Measurements from ENCODE around the gene UQCRH.

The UQCRH gene

GRCh38 chr1:46300673-46301405, 2.7 kb upstream of the UQCRH start:
- H3K36me3 ChIP-seq (ENCODE audit: control insufficient read depth in 1 of 2, insufficient read depth in 2 of 2, low read length in 2 of 2): peaks cover 13 to 21% of the 10 kb centered on the region in 2 donors
- peak overlapping the region; percentile 94 to 95 for H3K9ac ChIP-seq (ENCODE audit: low read depth in 1 of 2, low read length in 2 of 2)
- no peaks in the 10 kb centered on the region for H3K9me3 ChIP-seq (ENCODE audit: control insufficient read depth in 1 of 2, low read length in 2 of 2)
- peaks cover 18% of the 10 kb centered on the region in 2 donors for H3K4me1 ChIP-seq (ENCODE audit: control insufficient read depth in 1 of 2, insufficient read depth in 2 of 2, low read length in 2 of 2)
- peak overlapping the region; percentile 93 for H3K4me3 ChIP-seq (ENCODE audit: low read depth in 1 of 2, low read length in 2 of 2)
- peak overlapping the region; percentile 94 for H3K27ac ChIP-seq (ENCODE audit: low read depth, low read length)
- no peaks in the 10 kb centered on the region for H3K27me3 ChIP-seq (ENCODE audit: control insufficient read depth in 1 of 2, insufficient read depth in 2 of 2, low read length in 2 of 2)

GRCh38 chr1:46301406-46301807, 2.1 kb upstream of the UQCRH start:
- Histone ChIP-seq H3K4me3 (ENCODE audit: low read depth in 1 of 2, low read length in 2 of 2) (peak overlapping the region; percentile 93), H3K9me3 (ENCODE audit: control insufficient read depth in 1 of 2, low read length in 2 of 2) (no peaks in the 10 kb centered on the region), H3K36me3 (ENCODE audit: control insufficient read depth in 1 of 2, insufficient read depth in 2 of 2, low read length in 2 of 2) (peaks cover 11 to 15% of the 10 kb centered on the region in 2 donors), H3K9ac (ENCODE audit: low read depth in 1 of 2, low read length in 2 of 2) (peak overlapping the region; percentile 94 to 95), H3K4me1 (ENCODE audit: control insufficient read depth in 1 of 2, insufficient read depth in 2 of 2, low read length in 2 of 2) (peaks cover 18 to 20% of the 10 kb centered on the region in 2 donors), H3K27me3 (ENCODE audit: control insufficient read depth in 1 of 2, insufficient read depth in 2 of 2, low read length in 2 of 2) (no peaks in the 10 kb centered on the region), H3K27ac (ENCODE audit: low read depth, low read length) (peak overlapping the region; percentile 94)

- H3K27ac ChIP-seq (ENCODE audit: low read depth, low read length): peak overlapping the region; percentile 94
- H3K4me1 ChIP-seq (ENCODE audit: control insufficient read depth in 1 of 2, insufficient read depth in 2 of 2, low read length in 2 of 2): peaks cover 18 to 25% of the 10 kb centered on the region in 2 donors
- no peaks in the 10 kb centered on the region for H3K27me3 ChIP-seq (ENCODE audit: control insufficient read depth in 1 of 2, insufficient read depth in 2 of 2, low read length in 2 of 2)
Observed at GRCh38 chr1:46301808-46302640, 1.5 kb upstream of the UQCRH start.

GRCh38 chr1:46302641-46303037, 859 bp upstream of the UQCRH start:
- Histone ChIP-seq H3K9me3 (ENCODE audit: control insufficient read depth in 1 of 2, low read length in 2 of 2) (no peaks in the 10 kb centered on the region), H3K4me3 (ENCODE audit: low read depth in 1 of 2, low read length in 2 of 2) (peak overlapping the region; percentile 93), H3K27me3 (ENCODE audit: control insufficient read depth in 1 of 2, insufficient read depth in 2 of 2, low read length in 2 of 2) (no peaks in the 10 kb centered on the region), H3K4me1 (ENCODE audit: control insufficient read depth in 1 of 2, insufficient read depth in 2 of 2, low read length in 2 of 2) (peaks cover 23 to 28% of the 10 kb centered on the region in 2 donors), H3K9ac (ENCODE audit: low read depth in 1 of 2, low read length in 2 of 2) (peak overlapping the region; percentile 94 to 95), H3K27ac (ENCODE audit: low read depth, low read length) (peak overlapping the region; percentile 94), H3K36me3 (ENCODE audit: control insufficient read depth in 1 of 2, insufficient read depth in 2 of 2, low read length in 2 of 2) (peaks cover 0 to 3% of the 10 kb centered on the region in 2 donors)

More at GRCh38 chr1:46301808-46302640, 1.5 kb upstream of the UQCRH start:
- peak overlapping the region; percentile 94 to 95 for H3K9ac ChIP-seq (ENCODE audit: low read depth in 1 of 2, low read length in 2 of 2)
- peak overlapping the region; percentile 93 for H3K4me3 ChIP-seq (ENCODE audit: low read depth in 1 of 2, low read length in 2 of 2)
- H3K36me3 ChIP-seq (ENCODE audit: control insufficient read depth in 1 of 2, insufficient read depth in 2 of 2, low read length in 2 of 2): peaks cover 5 to 9% of the 10 kb centered on the region in 2 donors
- no peaks in the 10 kb centered on the region for H3K9me3 ChIP-seq (ENCODE audit: control insufficient read depth in 1 of 2, low read length in 2 of 2)

GRCh38 chr1:46303872-46304326, 401 bp downstream of the UQCRH start:
- no peaks in the 10 kb centered on the region for H3K27me3 ChIP-seq (ENCODE audit: control insufficient read depth in 1 of 2, insufficient read depth in 2 of 2, low read length in 2 of 2)
- H3K4me3 ChIP-seq (ENCODE audit: low read depth in 1 of 2, low read length in 2 of 2): peak overlapping the region; percentile 93
- peak overlapping the region; percentile 94 for H3K27ac ChIP-seq (ENCODE audit: low read depth, low read length)
- peaks cover 28 to 31% of the 10 kb centered on the region in 2 donors for H3K4me1 ChIP-seq (ENCODE audit: control insufficient read depth in 1 of 2, insufficient read depth in 2 of 2, low read length in 2 of 2)
- H3K36me3 ChIP-seq (ENCODE audit: control insufficient read depth in 1 of 2, insufficient read depth in 2 of 2, low read length in 2 of 2): peaks cover 0 to 7% of the 10 kb centered on the region in 2 donors
- H3K9ac ChIP-seq (ENCODE audit: low read depth in 1 of 2, low read length in 2 of 2): peak overlapping the region; percentile 94 to 98
- H3K9me3 ChIP-seq (ENCODE audit: control insufficient read depth in 1 of 2, low read length in 2 of 2): no peaks in the 10 kb centered on the region

- Histone ChIP-seq H3K36me3 (ENCODE audit: control insufficient read depth in 1 of 2, insufficient read depth in 2 of 2, low read length in 2 of 2) (peaks cover 7 to 24% of the 10 kb centered on the region in 2 donors), H3K27me3 (ENCODE audit: control insufficient read depth in 1 of 2, insufficient read depth in 2 of 2, low read length in 2 of 2) (no peaks in the 10 kb centered on the region), H3K9me3 (ENCODE audit: control insufficient read depth in 1 of 2, low read length in 2 of 2) (no peaks in the 10 kb centered on the region), H3K27ac (ENCODE audit: low read depth, low read length) (no peak overlapping the region), H3K4me1 (ENCODE audit: control insufficient read depth in 1 of 2, insufficient read depth in 2 of 2, low read length in 2 of 2) (peaks cover 19% of the 10 kb centered on the region in 2 donors), H3K9ac (ENCODE audit: low read depth in 1 of 2, low read length in 2 of 2) (no peak overlapping the region), H3K4me3 (ENCODE audit: low read depth in 1 of 2, low read length in 2 of 2) (no peak overlapping the region)
Observed at GRCh38 chr1:46306159-46306530, 2.6 kb downstream of the UQCRH start.

- H3K9ac ChIP-seq (ENCODE audit: low read depth in 1 of 2, low read length in 2 of 2): no peak overlapping the region
- H3K27me3 ChIP-seq (ENCODE audit: control insufficient read depth in 1 of 2, insufficient read depth in 2 of 2, low read length in 2 of 2): no peaks in the 10 kb centered on the region
- H3K4me1 ChIP-seq (ENCODE audit: control insufficient read depth in 1 of 2, insufficient read depth in 2 of 2, low read length in 2 of 2): peaks cover 13 to 15% of the 10 kb centered on the region in 2 donors
- peaks cover 15 to 45% of the 10 kb centered on the region in 2 donors for H3K36me3 ChIP-seq (ENCODE audit: control insufficient read depth in 1 of 2, insufficient read depth in 2 of 2, low read length in 2 of 2)
- no peak overlapping the region for H3K27ac ChIP-seq (ENCODE audit: low read depth, low read length)
- no peaks in the 10 kb centered on the region for H3K9me3 ChIP-seq (ENCODE audit: control insufficient read depth in 1 of 2, low read length in 2 of 2)
- no peak overlapping the region for H3K4me3 ChIP-seq (ENCODE audit: low read depth in 1 of 2, low read length in 2 of 2)
Observed at GRCh38 chr1:46309401-46310159, 6.1 kb downstream of the UQCRH start.

- Histone ChIP-seq H3K4me1 (ENCODE audit: control insufficient read depth in 1 of 2, insufficient read depth in 2 of 2, low read length in 2 of 2) (peaks cover 13% of the 10 kb centered on the region in 2 donors), H3K27me3 (ENCODE audit: control insufficient read depth in 1 of 2, insufficient read depth in 2 of 2, low read length in 2 of 2) (no peaks in the 10 kb centered on the region), H3K9ac (ENCODE audit: low read depth in 1 of 2, low read length in 2 of 2) (no peak overlapping the region), H3K9me3 (ENCODE audit: control insufficient read depth in 1 of 2, low read length in 2 of 2) (no peaks in the 10 kb centered on the region), H3K36me3 (ENCODE audit: control insufficient read depth in 1 of 2, insufficient read depth in 2 of 2, low read length in 2 of 2) (peaks cover 15 to 50% of the 10 kb centered on the region in 2 donors), H3K4me3 (ENCODE audit: low read depth in 1 of 2, low read length in 2 of 2) (no peak overlapping the region), H3K27ac (ENCODE audit: low read depth, low read length) (no peak overlapping the region)
Observed at GRCh38 chr1:46310321-46310720, 6.8 kb downstream of the UQCRH start.

GRCh38 chr1:46315669-46316403, 12.3 kb downstream of the UQCRH start:
- Histone ChIP-seq H3K27ac (ENCODE audit: low read depth, low read length) (no peak overlapping the region), H3K36me3 (ENCODE audit: control insufficient read depth in 1 of 2, insufficient read depth in 2 of 2, low read length in 2 of 2) (peaks cover 18 to 48% of the 10 kb centered on the region in 2 donors), H3K9me3 (ENCODE audit: control insufficient read depth in 1 of 2, low read length in 2 of 2) (no peaks in the 10 kb centered on the region), H3K27me3 (ENCODE audit: control insufficient read depth in 1 of 2, insufficient read depth in 2 of 2, low read length in 2 of 2) (no peaks in the 10 kb centered on the region), H3K9ac (ENCODE audit: low read depth in 1 of 2, low read length in 2 of 2) (no peak overlapping the region), H3K4me1 (ENCODE audit: control insufficient read depth in 1 of 2, insufficient read depth in 2 of 2, low read length in 2 of 2) (no peaks in the 10 kb centered on the region), H3K4me3 (ENCODE audit: low read depth in 1 of 2, low read length in 2 of 2) (no peak overlapping the region)

All from duodenal mucosa (tissue), 2 donors.